Fibroblast of skin of left quadriceps (primary cell): ENCODE results near the gene SMNDC1.
"Not testable (repeated sequence)": the region's sequence is repeated elsewhere in the genome, so short reads cannot be mapped to it uniquely, and the experiment has no call there.

ENCODE experiments used
- DNase-seq, 2 experiments: peaks; one replicate each; pipeline ENCODE4 v3.0.0-alpha.2; 2013; ENCODE audit warnings: low read depth in 2 of 2

SMNDC1 gene

DNA sequence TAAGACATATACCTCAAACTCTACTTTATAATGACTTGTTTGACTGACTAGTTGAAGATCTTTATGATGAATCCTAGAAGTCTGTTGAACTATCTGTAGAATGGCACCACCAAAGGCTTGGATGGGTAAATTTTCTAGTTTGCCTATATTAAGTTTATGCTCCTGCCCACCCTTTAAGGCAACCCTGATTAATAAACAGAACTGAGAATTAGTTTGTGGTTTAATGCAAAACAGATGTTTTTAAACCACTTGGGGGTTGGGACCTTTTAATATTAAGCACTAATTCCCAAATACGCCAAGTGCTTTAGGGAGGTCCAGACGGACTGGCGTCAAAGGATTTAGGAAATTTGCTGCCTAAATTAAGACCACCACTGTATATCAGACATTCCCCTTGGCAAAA, 20.5 kb downstream of the SMNDC1 start:
- no peak for DNase-seq

DNA sequence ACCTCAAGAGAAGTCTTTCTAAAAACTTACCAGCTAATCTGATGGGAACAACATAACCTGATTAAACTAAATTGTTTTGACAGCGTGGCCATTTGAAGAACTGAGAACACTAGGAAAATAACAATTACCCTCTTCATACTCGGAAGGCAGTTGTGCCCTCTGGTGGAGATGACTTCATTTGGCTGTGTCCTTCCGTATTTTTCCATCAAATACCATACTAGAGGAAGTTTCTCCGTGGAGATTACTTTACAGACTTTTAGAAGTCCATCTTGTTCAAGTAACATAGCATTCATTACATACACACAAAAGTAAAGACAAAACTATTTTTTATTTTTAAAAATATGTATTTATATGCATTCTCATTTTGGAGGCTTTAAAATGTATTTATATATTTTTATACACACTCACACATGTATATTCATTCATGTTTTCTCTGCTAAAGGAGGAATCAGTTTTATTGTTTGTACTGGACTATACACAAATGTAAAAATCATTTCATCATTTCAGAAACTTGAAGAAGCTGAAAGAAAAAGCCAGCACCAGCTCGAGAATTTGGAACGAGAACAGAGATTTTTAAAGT, 25.2 kb downstream of the SMNDC1 start:
- peak; percentile 31 for DNase-seq

DNA sequence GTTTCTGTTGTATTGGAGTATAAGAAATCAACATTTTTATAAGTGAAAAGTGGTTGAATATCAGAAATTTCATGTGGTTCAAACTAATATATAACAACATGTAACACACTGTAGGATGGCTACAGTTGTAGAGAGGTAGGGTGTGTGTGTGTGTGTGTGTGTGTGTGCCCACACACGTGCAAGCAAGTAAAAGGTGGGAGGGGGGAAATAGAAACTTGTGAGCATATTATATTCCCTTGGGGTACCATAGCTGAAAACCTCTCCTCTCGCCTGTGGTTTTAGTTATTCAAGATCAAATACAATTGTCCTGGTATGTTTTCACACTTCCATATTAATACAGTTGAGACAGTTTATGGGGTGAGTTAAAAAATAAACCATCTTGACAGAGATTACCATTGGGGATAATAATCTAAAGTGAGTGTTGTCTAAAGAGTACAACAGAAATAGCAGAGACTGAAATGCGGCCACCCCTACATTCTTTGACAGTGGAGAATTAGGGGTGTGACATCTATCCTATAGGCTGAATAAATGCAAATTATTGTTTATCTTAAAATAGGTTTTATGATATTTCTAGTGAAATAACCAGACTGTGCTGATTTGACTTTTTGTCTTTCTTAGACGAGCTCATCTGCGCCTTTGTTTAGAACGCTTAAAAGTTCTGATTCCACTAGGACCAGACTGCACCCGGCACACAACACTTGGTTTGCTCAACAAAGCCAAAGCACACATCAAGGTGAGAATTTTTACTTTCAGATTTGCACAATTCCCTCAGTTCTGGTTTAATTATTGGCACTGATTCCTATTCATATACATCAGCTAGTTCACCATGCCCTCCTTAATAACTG, 25.9 kb downstream of the SMNDC1 start:
- DNase-seq = no peak

DNA sequence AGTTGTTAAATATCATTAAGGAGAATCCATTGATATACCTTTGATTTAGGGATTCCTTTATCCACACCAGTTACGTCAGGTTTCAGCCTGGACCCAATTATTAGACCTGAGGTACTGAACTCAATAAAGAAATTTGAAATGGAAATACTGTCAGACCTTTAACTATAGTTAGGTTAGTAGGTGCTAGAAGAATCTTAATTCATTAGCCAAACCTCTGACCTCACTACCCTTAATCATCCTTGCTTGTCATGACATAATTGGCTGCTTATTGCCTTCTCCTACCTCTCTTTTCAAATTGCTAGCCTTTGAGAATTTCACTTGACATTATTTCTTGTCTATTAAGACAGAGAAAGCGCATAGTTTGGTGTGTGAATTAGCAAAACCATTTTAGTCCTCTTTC, 27.1 kb downstream of the SMNDC1 start:
- no peak for DNase-seq

DNA sequence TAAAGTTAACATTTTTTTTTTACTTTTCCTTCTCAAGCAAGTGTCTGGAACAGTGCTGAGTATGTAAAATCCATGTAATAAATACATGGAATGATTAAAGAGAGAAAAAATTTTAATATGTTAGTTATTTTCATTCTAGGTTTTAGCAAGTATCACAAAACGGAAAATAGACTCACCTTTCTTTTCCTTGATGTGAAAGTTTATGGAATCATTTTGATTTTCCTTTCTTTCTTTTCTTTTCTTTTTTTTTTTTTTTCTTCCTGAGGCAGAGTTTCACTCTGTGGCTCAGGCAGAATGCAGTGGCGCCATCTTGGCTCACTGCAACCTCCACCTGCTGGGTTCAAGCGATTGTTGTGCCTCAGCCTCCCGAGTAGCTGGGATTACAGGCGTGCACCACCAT, 28.1 kb downstream of the SMNDC1 start:
- DNase-seq = no peak

DNA sequence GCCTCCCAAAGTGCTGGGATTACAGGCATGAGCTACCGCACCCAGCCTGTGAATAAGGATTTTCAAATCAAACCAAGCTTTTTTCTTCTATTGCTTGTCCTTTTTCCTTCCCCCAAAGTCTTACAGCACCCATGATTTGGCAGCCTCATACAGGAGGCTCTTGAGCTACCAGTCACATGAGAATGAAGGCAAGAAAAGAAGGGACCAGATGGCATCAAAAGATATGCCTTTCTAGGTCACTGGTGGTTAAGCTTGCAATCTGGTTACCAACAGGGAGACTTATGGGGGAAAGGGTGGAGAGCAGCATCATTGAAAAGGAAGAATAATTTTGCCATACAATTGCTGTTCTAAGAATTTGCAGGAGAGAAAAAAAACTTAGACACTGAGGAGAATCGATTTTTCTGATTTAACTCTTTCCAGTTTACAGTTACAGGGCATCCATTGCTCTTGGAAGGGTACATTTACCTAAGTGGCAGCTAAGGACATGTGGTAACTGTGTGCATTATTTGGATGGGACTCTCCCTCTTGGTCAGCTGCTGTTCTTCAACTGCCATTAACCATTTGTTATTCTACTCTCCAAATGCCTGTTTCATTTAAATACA, 29.5 kb downstream of the SMNDC1 start:
- no peak for DNase-seq

DNA sequence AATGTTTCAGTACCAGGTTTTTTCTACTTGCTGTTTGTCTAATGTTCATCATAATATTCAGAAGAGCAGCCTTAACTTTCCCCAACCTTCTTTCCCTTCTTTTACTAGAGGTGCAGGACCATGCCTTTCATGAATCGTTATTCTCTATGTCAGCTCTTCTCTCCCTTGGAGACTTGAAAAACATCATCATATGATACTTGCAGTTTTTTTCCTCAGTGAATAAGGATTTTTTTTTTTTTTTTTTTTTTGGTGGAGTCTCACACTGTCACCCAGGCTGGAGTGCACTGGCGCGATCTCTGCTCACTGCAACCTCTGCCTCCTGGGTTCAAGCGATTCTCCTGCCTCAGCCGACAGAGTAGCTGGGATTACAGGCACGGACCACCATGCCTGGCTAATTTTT, 30.1 kb downstream of the SMNDC1 start:
- DNase-seq = no peak

DNA sequence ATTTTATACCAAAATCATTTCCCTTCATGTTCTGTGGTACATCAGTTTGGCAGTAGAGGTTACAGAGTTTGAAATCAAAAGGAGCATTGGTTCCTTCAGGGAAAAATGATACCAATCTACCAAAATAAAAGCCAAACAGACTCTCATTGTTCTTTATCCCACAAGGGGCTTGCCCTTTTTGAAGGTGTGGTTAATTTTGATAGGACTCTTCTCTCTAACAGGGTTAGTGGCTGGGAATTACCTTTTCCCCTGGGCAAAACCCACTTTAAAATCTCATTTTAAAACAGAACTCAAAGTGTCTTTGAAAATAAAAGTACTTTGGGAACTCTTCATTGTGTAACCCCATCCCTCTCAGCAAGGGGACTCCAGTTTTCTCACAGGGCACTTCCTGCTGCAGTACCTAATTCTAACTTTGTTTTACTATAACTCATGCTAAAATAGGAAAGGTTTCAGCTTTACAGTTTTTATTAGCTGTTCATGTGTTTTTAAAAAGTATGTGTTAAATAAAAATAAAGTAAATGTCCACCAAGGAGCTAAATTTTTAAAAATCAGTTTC, 30.6 kb downstream of the SMNDC1 start:
- DNase-seq = no peak

DNA sequence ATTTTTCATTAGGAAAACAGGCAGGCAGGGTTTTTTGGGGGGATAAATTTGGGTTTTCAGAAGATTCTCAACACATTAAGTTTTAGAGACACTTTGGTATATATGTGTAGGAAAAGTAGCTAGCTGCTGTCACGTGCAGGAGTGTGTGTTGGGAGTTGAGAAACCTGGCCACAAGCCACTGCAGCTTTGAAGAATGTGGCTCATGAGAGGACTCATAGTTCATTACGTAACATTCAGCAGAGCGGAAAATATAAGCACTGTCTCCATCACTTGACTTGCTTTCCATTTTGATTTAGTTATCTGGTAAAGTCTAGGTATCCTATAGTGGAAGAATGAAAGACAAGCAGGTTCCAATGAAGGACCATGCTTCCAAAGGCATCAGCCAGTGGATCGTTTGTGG, 31.2 kb downstream of the SMNDC1 start:
- DNase-seq = peak; percentile 66 to 69

DNA sequence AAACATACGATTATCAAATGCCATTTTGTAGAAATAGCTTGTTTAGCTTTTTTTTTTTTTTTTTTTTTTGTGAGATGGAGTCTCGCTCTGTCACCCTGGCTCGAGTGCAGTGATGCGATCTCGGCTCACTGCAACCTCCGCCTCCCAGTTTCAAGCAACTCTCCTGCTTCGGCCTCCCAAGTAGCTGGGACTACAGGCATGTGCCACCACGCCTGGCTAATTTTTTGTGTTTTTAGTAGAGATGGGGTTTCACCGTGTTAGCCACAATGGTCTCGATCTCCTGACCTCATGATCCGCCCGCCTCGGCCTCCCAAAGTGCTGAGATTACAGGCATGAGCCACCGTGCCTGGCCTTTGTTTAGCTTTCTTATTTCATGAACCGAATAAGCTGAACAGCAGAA, 31.7 kb downstream of the SMNDC1 start:
- DNase-seq = not testable (repeated sequence)

DNA sequence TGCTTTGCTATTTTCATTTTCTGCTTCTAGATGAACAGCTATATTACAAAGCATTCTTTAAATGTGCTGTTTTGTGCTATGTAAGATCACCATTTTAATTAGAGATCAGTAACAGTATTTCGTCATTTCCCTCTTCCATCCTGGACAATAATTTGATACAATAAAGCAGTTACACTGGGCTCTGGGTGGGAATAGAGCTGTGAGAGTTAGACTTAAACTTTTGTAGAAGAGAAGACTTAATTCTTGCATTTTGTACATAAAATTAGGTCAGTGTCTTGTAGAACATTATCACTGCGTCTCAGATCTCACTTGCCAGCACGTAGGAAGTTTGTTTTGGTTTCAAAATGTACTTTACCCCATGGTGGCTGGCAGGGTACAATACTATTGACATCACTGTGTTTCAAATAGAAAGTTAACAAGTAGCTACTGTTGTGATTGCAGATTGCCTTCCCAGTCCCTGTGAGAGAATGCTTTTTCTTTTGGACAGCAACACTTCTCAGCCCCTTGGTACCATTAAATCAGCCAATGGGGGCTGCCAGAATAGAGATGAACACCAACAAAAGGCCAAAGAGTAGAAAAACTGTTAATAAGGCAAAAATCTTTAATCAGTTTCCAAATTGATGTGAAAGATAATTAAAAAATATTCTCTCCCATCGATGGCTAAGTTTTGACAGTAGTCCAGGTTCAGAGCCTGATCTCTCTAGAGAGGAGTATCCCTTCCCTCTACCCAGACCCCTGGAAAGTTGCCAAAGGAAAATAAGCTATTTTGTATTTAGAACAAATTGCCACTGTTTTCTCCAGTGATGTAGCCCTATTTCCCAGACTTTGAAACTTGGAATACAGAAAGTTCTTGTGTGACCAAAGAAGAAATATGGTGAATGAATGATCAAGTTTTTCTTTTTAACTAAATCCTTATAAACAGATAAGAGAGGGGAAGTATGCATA, 35.1 kb downstream of the SMNDC1 start:
- DNase-seq = no peak

DNA sequence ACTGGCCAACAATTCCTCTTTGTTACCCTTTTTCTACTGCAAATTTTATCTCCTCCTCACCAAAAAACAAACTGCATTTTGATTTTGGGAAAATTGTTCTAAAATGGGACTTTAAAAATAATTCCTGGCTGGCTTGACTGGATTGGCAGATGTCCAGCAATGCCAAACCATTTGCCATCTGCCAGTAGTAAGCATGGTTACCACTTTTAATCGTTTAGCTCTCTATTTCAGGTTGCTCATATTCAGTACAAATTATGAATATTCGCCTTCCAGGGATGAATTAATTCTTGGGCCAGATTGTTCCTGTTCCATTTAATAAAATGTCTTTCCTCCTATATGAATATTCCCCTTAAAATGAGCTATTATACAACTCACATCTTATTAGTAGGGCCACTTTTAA, 35.7 kb downstream of the SMNDC1 start:
- DNase-seq = no peak

DNA sequence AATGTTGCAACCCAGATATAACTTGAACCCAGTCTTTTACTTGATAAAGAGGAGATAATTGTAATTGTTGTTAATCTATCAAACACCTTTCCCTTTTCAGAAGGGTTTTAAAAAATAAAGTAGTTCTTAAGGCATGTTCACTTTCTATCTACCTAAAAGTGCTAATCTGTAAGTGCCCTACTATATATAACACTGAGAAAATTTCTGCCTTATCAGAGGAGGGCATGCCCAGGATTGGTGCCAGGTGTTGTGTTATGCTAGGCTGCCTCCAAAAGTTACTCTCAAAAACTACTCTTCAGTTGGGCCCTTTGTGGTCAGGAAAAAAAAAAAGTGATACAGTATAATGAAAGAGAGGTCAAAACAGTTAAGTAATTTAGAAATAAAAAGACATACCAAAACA, 36.3 kb downstream of the SMNDC1 start:
- DNase-seq = no peak

DNA sequence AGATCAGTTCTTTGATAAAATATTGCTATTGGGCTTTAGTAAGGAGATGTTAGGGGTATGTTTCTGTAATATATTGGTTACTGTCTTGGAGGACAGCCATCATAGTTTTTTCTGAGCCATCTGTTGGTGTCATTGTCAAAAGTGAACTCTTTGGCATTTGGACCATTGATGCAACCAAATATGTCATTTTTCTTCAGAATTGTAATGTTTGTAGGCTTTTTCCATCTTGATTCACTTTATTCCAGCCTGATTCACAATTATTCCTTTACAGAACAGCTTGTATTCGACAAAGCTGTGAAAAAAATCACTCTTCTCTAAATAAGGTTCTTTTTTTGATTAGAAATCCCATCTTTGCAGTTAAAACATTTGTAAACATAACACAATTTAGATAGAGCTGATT, 37.4 kb downstream of the SMNDC1 start:
- no peak for DNase-seq

DNA sequence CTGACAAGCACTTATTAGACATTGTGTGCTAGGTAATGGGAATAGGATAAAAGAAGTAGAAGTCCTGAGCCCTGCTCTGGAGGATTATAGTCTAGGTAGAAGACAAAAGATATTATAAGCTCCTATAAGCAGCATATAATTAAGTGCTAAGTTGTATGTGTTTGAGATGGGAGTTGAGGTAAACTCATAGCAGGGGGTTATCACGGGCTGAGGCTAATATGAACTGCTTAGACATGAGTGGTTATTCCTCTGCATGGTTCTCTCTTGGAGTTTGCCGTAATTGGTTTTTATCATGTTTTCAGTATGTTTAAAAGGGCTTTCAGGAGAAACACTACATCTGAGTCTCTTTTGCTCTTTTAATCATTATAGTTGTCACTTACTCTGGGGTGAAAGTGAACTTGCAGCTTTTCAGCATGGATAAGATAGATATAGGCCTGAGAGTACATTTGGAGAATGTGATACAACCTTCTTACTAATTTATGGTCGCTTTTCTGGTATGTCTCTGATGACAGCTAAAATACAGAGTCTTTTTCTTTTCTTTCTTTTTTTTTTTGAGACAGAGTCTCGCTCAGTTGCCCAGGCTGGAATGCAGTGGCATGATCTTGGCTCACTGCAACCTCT, 39.0 kb downstream of the SMNDC1 start:
- no peak for DNase-seq

DNA sequence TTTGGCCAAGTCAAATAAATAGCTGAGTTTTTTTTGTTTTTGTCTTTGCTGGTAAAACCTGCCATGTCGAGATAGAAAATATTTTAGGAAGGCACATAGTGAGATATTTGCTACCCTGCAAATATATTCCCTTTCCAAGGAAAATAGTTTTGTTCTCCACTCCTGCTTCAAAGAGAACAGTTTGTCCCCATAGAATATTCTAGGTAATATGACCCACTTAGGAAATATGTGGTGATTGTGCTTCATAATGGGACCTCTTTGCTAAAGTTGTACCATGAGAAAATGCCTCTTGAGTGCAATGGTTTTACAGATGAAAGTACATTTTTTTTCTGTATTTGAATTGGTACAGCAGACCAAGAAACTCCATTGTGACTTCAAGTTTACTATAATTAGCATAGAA, 41.6 kb downstream of the SMNDC1 start:
- no peak for DNase-seq

DNA sequence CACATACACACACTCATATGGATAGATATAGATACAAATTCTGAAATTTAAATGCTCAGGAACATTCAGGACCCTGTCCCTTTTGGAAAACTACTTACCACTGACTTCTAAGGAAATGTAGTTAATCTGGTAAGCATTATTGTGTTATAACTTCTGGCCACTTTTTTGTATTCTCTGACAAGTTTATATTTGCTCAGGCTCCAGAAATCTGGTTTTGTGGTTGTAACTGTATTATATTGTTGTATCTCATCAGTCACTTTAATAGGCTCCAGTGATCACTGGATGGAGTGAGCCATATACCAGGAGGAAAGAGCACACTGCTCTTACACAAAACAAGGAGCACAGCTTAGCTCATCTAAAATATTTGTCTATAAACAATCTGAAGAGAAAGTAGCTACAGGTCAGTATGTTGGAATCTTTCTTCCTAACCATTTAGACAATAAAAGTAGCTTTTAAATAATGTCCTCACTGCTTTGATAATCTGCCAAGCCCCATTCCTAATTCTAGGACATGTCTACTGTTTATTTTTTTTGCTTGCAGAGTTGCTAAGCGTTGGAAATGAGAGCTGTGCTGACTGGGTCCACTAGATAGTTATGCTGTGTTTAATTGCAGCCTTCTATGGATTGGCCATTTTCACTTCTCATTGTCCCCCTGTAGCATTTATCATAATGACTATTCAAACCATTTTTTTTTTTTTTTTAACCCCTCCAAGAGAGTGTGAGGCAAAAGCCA, 43.8 kb downstream of the SMNDC1 start:
- DNase-seq = no peak

DNA sequence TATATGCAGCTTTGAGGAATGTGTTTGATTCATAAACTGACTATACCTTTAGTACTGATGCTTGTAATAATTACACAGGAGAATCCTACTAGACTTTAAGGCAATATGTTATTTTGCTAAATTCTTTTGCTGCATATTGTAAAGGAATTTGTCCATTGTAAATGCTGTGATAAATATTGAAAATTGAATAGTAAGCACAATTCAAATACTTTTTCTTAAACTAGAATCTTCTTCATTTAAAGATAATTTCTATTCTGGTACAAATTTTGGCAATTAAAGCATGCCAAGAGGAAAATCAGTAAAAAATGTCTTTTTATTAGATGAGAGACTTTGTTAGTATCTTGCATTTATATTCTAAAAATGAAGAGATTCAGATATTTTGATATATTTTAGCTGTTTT, 45.4 kb downstream of the SMNDC1 start:
- no peak for DNase-seq

DNA sequence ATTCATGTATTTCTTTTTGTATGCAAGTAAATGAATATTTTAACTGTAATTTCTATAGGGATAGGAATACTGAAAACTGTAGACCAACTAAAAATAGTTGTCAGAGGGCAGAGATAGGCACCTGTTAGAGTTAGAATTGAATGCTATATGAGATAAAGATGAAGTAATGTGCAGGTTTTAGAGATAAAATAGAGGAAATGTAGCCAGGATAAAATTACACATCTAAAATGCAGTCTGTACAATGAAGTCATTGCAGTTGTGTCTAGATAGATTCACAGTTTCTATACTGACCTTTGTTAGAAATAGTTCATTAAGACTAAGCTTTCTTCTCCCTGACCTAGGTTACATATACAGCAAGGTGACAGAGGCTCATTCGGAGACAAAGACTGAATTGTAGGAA, 46.2 kb downstream of the SMNDC1 start:
- DNase-seq = no peak

DNA sequence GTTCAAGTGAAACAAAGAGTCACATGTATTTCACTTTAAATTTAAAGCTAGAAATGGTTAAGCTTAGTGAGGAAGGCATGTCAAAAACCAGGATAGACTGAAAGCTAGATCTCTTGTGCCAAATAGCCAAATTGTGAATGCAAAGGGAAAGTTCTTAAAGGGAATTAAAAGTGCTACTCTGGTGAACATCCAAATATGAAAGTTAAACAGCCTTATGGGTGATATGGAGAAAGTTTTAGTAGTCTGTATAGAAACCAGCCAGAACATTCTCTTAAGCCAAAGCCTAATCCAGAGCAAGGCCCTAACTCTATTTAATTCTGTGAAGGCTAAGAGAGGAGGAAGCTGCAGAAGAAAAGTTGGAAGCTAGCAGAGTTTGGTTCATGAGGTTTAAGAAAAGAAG, 50.3 kb downstream of the SMNDC1 start:
- no peak for DNase-seq

DNA sequence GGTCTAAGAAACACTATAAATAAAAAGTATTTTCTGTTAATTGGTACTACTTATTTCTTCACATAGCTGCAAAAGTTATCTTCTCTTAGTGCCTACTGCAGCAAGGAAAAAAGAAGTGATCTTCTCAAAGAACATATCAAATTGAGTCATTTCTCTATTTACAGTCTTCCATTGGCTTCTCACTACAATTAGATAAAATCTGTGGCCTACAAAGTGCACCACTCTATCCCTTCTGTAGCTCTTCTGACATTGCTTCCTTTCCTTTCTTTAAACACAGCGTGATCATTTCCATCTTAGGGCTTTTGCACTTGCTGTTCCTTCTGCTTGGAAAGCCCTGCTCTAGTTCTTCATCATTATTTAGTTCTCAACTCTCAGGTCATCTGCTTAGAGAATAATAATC, 52.6 kb downstream of the SMNDC1 start:
- no peak for DNase-seq
